WTC11 (cell line): ENCODE measurements around the gene SHBG. TPM values are rescaled to one million over a fixed set of nuclear protein-coding genes. Genes with fewer than 3 reads are reported as not detected.

Experiments used
- ATAC-seq: fragments of 200-7000 bp; cut with Tn5 transposase; 2 replicates; pipeline ENCODE4 v1.10.0; 2021; ENCODE audit warnings: mild to moderate bottlenecking, moderate library complexity
- CTCF ChIA-PET: fragments of 300-600 bp; sonication (Branson Sonifier 250); formaldehyde crosslinking; loops from one replicate; lab custom pipeline; 2021; ENCODE audit warnings: antibody characterized with exemption; lab: Charles Lee
- POLR2A ChIA-PET: fragments of 350-600 bp; sonication (Branson Sonifier 250); formaldehyde crosslinking; loops from one replicate; lab custom pipeline; 2021; ENCODE audit warnings: antibody characterized with exemption; lab: Charles Lee
- DNase-seq: peaks from one replicate; pipeline ENCODE4 v3.0.0; 2021; ENCODE audit warnings: low spot score
- H3K27ac Mint-ChIP-seq: 2 replicates; pipeline ENCODE4 v1.8.0; 2021; ENCODE audit warnings: mixed read lengths
- H3K27me3 Mint-ChIP-seq: 2 replicates; pipeline ENCODE4 v1.8.0; 2021; ENCODE audit warnings: low read depth, mild to moderate bottlenecking, moderate library complexity, mixed read lengths
- H3K36me3 Mint-ChIP-seq: 2 replicates; pipeline ENCODE4 v1.8.0; 2021; ENCODE audit warnings: mixed read lengths
- H3K4me1 Mint-ChIP-seq: 2 replicates; pipeline ENCODE4 v1.8.0; 2022; ENCODE audit warnings: mixed read lengths
- H3K4me3 Mint-ChIP-seq: 2 replicates; pipeline ENCODE4 v1.8.0; 2021; ENCODE audit warnings: mild to moderate bottlenecking, moderate library complexity, mixed read lengths
- H3K9me3 Mint-ChIP-seq: 2 replicates; pipeline ENCODE4 v1.8.0; 2021; ENCODE audit warnings: mixed read lengths
- CREM ChIP-seq: sonication (generic); formaldehyde crosslinking; IDR thresholded peaks from 2 replicates; pipeline ENCODE4 v1.8.1; 2022; ENCODE audit warnings: mild to moderate bottlenecking, missing genetic modification reagents, moderate library complexity
- ETV6 ChIP-seq: sonication (generic); formaldehyde crosslinking; IDR thresholded peaks from 2 replicates; pipeline ENCODE4 v1.8.1; 2022; ENCODE audit warnings: mild to moderate bottlenecking, missing genetic modification reagents
- FOXK1 ChIP-seq: sonication (generic); formaldehyde crosslinking; IDR thresholded peaks from 2 replicates; pipeline ENCODE4 v1.8.0; 2022; ENCODE audit warnings: mild to moderate bottlenecking, moderate library complexity, missing genetic modification reagents
- NFE2L1 ChIP-seq: sonication (generic); formaldehyde crosslinking; IDR thresholded peaks from 2 replicates; pipeline ENCODE4 v1.8.1; 2023; ENCODE audit warnings: missing genetic modification reagents
- NFYB ChIP-seq: sonication (generic); formaldehyde crosslinking; conservative IDR thresholded peaks from 2 replicates; pipeline ENCODE4 v1.8.0; 2022; ENCODE audit warnings: low read depth, missing genetic modification reagents
- SP1 ChIP-seq: sonication (generic); formaldehyde crosslinking; conservative IDR thresholded peaks from 2 replicates; pipeline ENCODE4 v1.8.1; 2022; ENCODE audit warnings: missing genetic modification reagents
- TEAD1 ChIP-seq: sonication (generic); formaldehyde crosslinking; IDR thresholded peaks from 2 replicates; pipeline ENCODE4 v1.8.0; 2022; ENCODE audit warnings: mild to moderate bottlenecking, missing genetic modification reagents
- TP53 ChIP-seq: sonication (generic); formaldehyde crosslinking; IDR thresholded peaks from 2 replicates; pipeline ENCODE4 v1.8.1; 2023; ENCODE audit warnings: mild to moderate bottlenecking, missing genetic modification reagents
- ZNF416 ChIP-seq: fragments of 250-450 bp; sonication (Bioruptor Pico); IDR thresholded peaks from 2 replicates; pipeline ENCODE4 v1.9.0; 2021; ENCODE audit warnings: mild to moderate bottlenecking, inconsistent platforms
- ZNF423 ChIP-seq: fragments of 250-450 bp; sonication (Bioruptor Pico); IDR thresholded peaks from 2 replicates; pipeline ENCODE4 v2.1.2; 2022; ENCODE audit warnings: mild to moderate bottlenecking, moderate library complexity
- total RNA-seq: library from RNA; stranded (reverse); gene quantifications from 3 replicates; pipeline ENCODE4 v1.2.3, GENCODE V29; 2021
- TF ChIP-seq, protein P1 (sequence below): sonication (generic); formaldehyde crosslinking; IDR thresholded peaks from 2 replicates; pipeline ENCODE4 v1.8.1; 2023; ENCODE audit warnings: mild to moderate bottlenecking, moderate library complexity, missing genetic modification reagents
- TF ChIP-seq, protein P2 (sequence below): sonication (generic); formaldehyde crosslinking; IDR thresholded peaks from 2 replicates; pipeline ENCODE4 v1.8.0; 2023; ENCODE audit warnings: missing genetic modification reagents
- TF ChIP-seq, protein P3 (sequence below): sonication (generic); formaldehyde crosslinking; IDR thresholded peaks from 2 replicates; pipeline ENCODE4 v1.8.0; 2022; ENCODE audit warnings: missing genetic modification reagents
- TF ChIP-seq, protein P4 (sequence below): sonication (generic); formaldehyde crosslinking; IDR thresholded peaks from 2 replicates; pipeline ENCODE4 v1.8.1; 2023; ENCODE audit warnings: mild to moderate bottlenecking, missing genetic modification reagents, moderate library complexity
- TF ChIP-seq, protein P5 (sequence below): sonication (generic); formaldehyde crosslinking; IDR thresholded peaks from 2 replicates; pipeline ENCODE4 v1.8.0; 2022; ENCODE audit warnings: mild to moderate bottlenecking, missing genetic modification reagents

The SHBG gene
- total RNA-seq, 1 experiment from 2014 or later: 0.83 TPM

DNA sequence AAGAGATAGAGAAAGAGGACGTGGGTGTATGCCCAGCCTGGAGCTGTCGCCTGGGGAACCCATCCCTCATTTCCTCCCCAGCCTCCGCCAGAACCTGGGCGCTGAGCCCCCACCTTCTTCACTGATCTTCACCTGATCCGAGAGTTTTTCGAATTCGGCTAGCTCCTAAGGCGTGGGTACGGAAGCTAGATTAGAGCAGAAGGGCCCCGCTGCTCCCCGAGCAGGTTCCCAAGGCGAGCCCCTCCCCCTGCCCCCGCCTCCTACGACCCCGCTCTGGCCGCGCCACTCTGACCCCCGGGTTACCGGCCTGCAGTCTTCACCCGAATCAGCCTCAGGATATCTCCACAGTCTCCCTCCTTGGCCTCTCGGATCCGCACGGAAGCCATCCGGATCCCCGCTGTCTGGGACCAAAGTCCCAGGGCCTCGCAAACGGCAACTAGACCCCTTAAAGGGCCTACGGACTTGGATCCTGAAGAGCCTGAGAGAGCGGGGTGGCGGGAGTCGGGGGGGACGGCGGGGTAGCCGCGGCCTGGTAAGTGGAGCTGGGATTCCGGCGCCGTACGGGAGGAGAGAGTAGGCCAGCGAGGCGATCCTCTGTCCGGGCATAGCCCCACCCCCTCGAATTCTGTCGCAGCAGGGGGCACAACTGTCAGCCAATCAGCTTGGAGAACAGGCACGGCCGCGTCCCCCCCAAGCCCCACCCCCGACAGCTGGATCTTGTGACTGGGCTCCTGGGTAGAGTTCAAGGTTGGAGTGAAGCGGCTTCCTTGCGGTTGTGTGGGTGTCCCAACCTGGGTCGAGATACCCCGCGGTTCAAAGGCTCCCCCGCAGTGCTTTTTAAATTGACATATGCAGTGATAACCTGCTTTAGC, 2.4 kb upstream of the SHBG start, which contains the start of gene SAT2:
Gene SAT2 (minus strand): TSS at position 572 of the 872 bp plus-strand sequence. CDS start 186 bp downstream, at position 386.
- H3K27ac Mint-ChIP-seq: peak within 1 kb of the TSS; percentile 85

More for the DNA sequence above, 2.4 kb upstream of the SHBG start, which contains the start of gene SAT2:
- no peaks in the 10 kb centered on the region for H3K27me3 Mint-ChIP-seq
- DNase-seq (peak; percentile 99), ATAC-seq (peak; percentile 87)
- ChIA-PET POLR2A (interaction anchor here (0.6 to 3.1 kb wide), 14 partner anchors 12 to 149 kb away, joined by 3 to 40 read pairs (median 6); partner anchors contain the start of genes ATP1B2, DNAH2, MPDU1 and SOX15), CTCF (interaction anchor here (0.6 to 3.0 kb wide), 24 partner anchors 9 to 447 kb away, joined by 3 to 41 read pairs (median 4); partner anchors contain the start of genes ATP1B2, EFNB3, FXR2 and SOX15)
- no peaks in the 10 kb centered on the region for H3K9me3 Mint-ChIP-seq
- H3K4me3 Mint-ChIP-seq: peak within 1 kb of the TSS; percentile 85
- H3K4me1 Mint-ChIP-seq: peaks cover 9% of the 10 kb centered on the region
- TF ChIP-seq ZNF423 (CRISPR knock-in tag) (peak; percentile 61; the same call in 1 of the 2 replicates), NFE2L1 (CRISPR knock-in tag) (no peak), TEAD1 (CRISPR knock-in tag) (peak; percentile 56; the same call in 1 of the 2 replicates), FOXK1 (CRISPR knock-in tag) (no peak), TP53 (CRISPR knock-in tag) (0 out of 2 replicates have a peak, but pooled peaks have one; percentile 33), ZNF416 (CRISPR knock-in tag) (peak; percentile 87), NFYB (CRISPR knock-in tag) (peak; percentile 47), SP1 (CRISPR knock-in tag) (peak; percentile 58; the same call in 1 of the 2 replicates), ETV6 (CRISPR knock-in tag) (peak; percentile 76; the same call in 1 of the 2 replicates), CREM (CRISPR knock-in tag) (0 out of 2 replicates have a peak, but pooled peaks have one; percentile 47)
- TF ChIP-seq, protein P1, sequence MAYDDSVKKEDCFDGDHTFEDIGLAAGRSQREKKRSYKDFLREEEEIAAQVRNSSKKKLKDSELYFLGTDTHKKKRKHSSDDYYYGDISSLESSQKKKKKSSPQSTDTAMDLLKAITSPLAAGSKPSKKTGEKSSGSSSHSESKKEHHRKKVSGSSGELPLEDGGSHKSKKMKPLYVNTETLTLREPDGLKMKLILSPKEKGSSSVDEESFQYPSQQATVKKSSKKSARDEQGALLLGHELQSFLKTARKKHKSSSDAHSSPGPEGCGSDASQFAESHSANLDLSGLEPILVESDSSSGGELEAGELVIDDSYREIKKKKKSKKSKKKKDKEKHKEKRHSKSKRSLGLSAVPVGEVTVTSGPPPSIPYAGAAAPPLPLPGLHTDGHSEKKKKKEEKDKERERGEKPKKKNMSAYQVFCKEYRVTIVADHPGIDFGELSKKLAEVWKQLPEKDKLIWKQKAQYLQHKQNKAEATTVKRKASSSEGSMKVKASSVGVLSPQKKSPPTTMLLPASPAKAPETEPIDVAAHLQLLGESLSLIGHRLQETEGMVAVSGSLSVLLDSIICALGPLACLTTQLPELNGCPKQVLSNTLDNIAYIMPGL: 0 out of 2 replicates have a peak, but pooled peaks have one; percentile 4
- TF ChIP-seq, protein P2, sequence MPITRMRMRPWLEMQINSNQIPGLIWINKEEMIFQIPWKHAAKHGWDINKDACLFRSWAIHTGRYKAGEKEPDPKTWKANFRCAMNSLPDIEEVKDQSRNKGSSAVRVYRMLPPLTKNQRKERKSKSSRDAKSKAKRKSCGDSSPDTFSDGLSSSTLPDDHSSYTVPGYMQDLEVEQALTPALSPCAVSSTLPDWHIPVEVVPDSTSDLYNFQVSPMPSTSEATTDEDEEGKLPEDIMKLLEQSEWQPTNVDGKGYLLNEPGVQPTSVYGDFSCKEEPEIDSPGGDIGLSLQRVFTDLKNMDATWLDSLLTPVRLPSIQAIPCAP: no peak
- TF ChIP-seq, protein P3, sequence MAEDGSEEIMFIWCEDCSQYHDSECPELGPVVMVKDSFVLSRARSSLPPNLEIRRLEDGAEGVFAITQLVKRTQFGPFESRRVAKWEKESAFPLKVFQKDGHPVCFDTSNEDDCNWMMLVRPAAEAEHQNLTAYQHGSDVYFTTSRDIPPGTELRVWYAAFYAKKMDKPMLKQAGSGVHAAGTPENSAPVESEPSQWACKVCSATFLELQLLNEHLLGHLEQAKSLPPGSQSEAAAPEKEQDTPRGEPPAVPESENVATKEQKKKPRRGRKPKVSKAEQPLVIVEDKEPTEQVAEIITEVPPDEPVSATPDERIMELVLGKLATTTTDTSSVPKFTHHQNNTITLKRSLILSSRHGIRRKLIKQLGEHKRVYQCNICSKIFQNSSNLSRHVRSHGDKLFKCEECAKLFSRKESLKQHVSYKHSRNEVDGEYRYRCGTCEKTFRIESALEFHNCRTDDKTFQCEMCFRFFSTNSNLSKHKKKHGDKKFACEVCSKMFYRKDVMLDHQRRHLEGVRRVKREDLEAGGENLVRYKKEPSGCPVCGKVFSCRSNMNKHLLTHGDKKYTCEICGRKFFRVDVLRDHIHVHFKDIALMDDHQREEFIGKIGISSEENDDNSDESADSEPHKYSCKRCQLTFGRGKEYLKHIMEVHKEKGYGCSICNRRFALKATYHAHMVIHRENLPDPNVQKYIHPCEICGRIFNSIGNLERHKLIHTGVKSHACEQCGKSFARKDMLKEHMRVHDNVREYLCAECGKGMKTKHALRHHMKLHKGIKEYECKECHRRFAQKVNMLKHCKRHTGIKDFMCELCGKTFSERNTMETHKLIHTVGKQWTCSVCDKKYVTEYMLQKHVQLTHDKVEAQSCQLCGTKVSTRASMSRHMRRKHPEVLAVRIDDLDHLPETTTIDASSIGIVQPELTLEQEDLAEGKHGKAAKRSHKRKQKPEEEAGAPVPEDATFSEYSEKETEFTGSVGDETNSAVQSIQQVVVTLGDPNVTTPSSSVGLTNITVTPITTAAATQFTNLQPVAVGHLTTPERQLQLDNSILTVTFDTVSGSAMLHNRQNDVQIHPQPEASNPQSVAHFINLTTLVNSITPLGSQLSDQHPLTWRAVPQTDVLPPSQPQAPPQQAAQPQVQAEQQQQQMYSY (CRISPR knock-in tag): no peak
- TF ChIP-seq, protein P4, sequence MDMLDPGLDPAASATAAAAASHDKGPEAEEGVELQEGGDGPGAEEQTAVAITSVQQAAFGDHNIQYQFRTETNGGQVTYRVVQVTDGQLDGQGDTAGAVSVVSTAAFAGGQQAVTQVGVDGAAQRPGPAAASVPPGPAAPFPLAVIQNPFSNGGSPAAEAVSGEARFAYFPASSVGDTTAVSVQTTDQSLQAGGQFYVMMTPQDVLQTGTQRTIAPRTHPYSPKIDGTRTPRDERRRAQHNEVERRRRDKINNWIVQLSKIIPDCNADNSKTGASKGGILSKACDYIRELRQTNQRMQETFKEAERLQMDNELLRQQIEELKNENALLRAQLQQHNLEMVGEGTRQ: peak; percentile 40
- TF ChIP-seq, protein P5, sequence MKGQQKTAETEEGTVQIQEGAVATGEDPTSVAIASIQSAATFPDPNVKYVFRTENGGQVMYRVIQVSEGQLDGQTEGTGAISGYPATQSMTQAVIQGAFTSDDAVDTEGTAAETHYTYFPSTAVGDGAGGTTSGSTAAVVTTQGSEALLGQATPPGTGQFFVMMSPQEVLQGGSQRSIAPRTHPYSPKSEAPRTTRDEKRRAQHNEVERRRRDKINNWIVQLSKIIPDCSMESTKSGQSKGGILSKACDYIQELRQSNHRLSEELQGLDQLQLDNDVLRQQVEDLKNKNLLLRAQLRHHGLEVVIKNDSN (CRISPR knock-in tag): peak; percentile 34; the same call in 1 of the 2 replicates
- peaks cover 4% of the 10 kb centered on the region for H3K36me3 Mint-ChIP-seq
